Breast epithelium (tissue), 4 donors: ENCODE data around the gene ATRNL1. TPM values are rescaled to one million over a fixed set of nuclear protein-coding genes. Genes with fewer than 3 reads are reported as not detected.
"Not testable (repeated sequence)": the region's sequence is repeated elsewhere in the genome, so short reads cannot be mapped to it uniquely, and the experiment has no call there.

Source experiments
- DNase-seq, 2 donors: peaks; one replicate each; pipeline ENCODE4 v3.0.0-alpha.2; 2019; ENCODE audit warnings: low spot score in 2 of 2
- H3K27ac ChIP-seq, 2 donors: fragments of 200-600 bp; sonication (generic) in 1 of 2; one replicate each; pipeline ENCODE4 v1.5.1; 2016 to 2019; ENCODE audit warnings: mild to moderate bottlenecking in 1 of 2
- H3K27me3 ChIP-seq, 2 donors: fragments of 200-600 bp; sonication (generic) in 1 of 2; one replicate each; pipeline versions ENCODE4 v1.5.1 to v1.6.0; 2017 to 2019; ENCODE audit warnings: control low read depth in 1 of 2, mild to moderate bottlenecking in 1 of 2
- H3K36me3 ChIP-seq: fragments of 200-600 bp; one replicate; pipeline ENCODE4 v1.5.1; 2019
- H3K4me1 ChIP-seq, 2 donors: fragments of 200-600 bp; sonication (generic); one replicate each; pipeline ENCODE4 v1.5.1; 2016 to 2019; ENCODE audit warnings: control low read depth in 1 of 2
- H3K4me3 ChIP-seq, 3 donors: fragments of 200-600 bp; sonication (generic); 1 replicate in 2 of 3; 2 replicates in 1 of 3; pipeline ENCODE4 v1.5.1; 2016 to 2019; ENCODE audit warnings: mild to moderate bottlenecking in 3 of 3, moderate library complexity in 2 of 3
- H3K9me3 ChIP-seq, 2 donors: fragments of 200-600 bp; sonication (generic) in 1 of 2; one replicate each; pipeline ENCODE4 v1.5.1; 2016 to 2019; ENCODE audit warnings: control low read depth in 1 of 2
- POLR2A ChIP-seq: fragments of 450-650 bp; IDR thresholded peaks from one replicate; pipeline ENCODE4 v1.6.1; 2016; ENCODE audit warnings: antibody characterized with exemption, mild to moderate bottlenecking, moderate library complexity
- POLR2AphosphoS5 ChIP-seq, 3 donors: sonication (generic); formaldehyde crosslinking; IDR thresholded peaks; one replicate each; pipeline ENCODE4 v1.6.1; 2017; ENCODE audit warnings: antibody characterized with exemption in 3 of 3
- intact Hi-C: fragments of 100-400 bp; cut with DNase I; formaldehyde crosslinking; loops from one replicate; pipeline ENCODE4 v1.15.1; 2023; ENCODE audit warnings: low total_unique reads
- total RNA-seq, 3 donors: library from RNA; depleted of rRNA; stranded (reverse); fragments of >200 nt; gene quantifications; one replicate each; pipeline ENCODE4 v1.1.0, GENCODE V29; 2016
- TF ChIP-seq, protein P1 (sequence below), 3 donors: fragments of 450-650 bp; IDR thresholded peaks; one replicate each; pipeline ENCODE4 v1.5.1; 2016 to 2017; ENCODE audit warnings: antibody characterized with exemption in 3 of 3, mild to moderate bottlenecking in 3 of 3, moderate library complexity in 3 of 3

The ATRNL1 gene
- total RNA-seq, 3 donors from 2014 or later: 0.16 to 11.4 (median 2.9) TPM

DNA sequence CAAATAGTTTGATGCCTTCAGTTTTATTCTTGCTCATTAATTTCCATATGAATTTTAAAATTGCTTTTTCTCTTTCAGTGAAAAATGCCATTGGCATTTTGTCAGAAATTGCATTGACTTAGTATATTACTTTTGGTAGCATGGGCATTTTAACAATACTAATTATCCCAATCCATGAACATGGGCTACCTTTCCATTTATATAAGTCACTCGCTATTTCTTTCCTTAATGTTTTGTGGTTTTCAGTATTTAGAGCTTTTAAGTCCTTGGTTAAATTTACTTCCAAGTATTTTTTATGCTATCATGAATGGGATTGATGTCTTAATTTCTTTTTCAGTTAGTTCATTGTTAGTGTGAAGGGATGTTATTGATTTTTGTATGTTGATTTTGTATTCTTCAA is 297.4 kb downstream of the ATRNL1 start:
- H3K4me1 ChIP-seq: no peaks in the 10 kb centered on the region
- H3K27ac ChIP-seq: no peak overlapping the region
- H3K9me3 ChIP-seq: no peaks in the 10 kb centered on the region
- H3K4me3 ChIP-seq: no peak overlapping the region
- TF ChIP-seq, protein P1, sequence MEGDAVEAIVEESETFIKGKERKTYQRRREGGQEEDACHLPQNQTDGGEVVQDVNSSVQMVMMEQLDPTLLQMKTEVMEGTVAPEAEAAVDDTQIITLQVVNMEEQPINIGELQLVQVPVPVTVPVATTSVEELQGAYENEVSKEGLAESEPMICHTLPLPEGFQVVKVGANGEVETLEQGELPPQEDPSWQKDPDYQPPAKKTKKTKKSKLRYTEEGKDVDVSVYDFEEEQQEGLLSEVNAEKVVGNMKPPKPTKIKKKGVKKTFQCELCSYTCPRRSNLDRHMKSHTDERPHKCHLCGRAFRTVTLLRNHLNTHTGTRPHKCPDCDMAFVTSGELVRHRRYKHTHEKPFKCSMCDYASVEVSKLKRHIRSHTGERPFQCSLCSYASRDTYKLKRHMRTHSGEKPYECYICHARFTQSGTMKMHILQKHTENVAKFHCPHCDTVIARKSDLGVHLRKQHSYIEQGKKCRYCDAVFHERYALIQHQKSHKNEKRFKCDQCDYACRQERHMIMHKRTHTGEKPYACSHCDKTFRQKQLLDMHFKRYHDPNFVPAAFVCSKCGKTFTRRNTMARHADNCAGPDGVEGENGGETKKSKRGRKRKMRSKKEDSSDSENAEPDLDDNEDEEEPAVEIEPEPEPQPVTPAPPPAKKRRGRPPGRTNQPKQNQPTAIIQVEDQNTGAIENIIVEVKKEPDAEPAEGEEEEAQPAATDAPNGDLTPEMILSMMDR (IDR thresholded peaks at IDR 0.05): no peak
- TF ChIP-seq POLR2AphosphoS5 (IDR thresholded peaks at IDR 0.05): no peak
- intact Hi-C loops: no loop called here
- no peaks in the 10 kb centered on the region for H3K27me3 ChIP-seq
- no peak for DNase-seq
- H3K36me3 ChIP-seq: no peaks in the 10 kb centered on the region

DNA sequence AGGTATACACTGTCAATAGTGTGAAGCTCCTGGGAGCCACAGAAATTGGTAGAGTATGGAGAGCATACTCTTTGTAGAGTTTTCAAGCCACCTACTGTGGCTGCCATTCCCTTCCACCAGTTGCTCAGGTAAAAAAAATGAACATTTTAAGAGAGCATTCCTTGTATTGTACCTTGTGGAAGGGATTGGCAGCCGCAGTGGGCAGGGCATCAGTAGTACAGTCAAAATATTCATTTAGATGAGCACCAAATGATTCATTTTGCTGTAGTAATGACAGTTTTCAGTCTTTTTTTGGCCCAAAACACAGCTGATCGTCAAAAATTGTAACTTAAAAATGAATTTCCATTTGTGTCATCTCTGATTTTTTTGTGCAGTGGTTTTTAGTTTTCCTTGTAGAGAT is 304.9 kb downstream of the ATRNL1 start:
- intact Hi-C loops: no loop called here
- TF ChIP-seq, protein P1 (IDR thresholded peaks at IDR 0.05): no peak
- no peak for TF ChIP-seq POLR2AphosphoS5 (IDR thresholded peaks at IDR 0.05)
- no peak for TF ChIP-seq POLR2A
- H3K27me3 ChIP-seq: no peaks in the 10 kb centered on the region
- H3K27ac ChIP-seq: no peak overlapping the region
- H3K4me1 ChIP-seq: no peaks in the 10 kb centered on the region
- H3K4me3 ChIP-seq: no peak overlapping the region
- H3K9me3 ChIP-seq: no peaks in the 10 kb centered on the region
- DNase-seq: no peak
- no peaks in the 10 kb centered on the region for H3K36me3 ChIP-seq

DNA sequence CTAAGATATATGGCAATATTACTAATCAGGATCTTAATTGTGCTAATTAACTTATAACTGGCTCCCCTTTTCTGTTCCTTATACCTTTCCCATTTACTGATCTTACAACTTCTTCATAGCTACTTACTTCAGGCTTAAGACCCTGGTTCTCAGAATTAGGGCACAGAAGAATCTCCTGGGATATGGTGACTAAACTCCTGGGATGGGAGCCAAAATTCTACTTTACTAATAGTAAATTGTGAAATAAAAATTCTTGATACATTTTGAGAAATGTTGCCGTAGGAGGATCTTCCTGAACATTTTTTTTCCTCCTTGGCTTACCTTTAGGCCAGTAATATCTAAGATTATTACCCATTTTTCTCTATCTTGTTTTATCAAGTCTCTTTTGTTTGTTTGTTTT is 309.5 kb downstream of the ATRNL1 start:
- DNase-seq: no peak
- no peaks in the 10 kb centered on the region for H3K9me3 ChIP-seq
- H3K4me3 ChIP-seq: no peak overlapping the region
- H3K27me3 ChIP-seq: no peaks in the 10 kb centered on the region
- H3K4me1 ChIP-seq: no peaks in the 10 kb centered on the region
- H3K27ac ChIP-seq: no peak overlapping the region
- TF ChIP-seq, protein P1 (IDR thresholded peaks at IDR 0.05): no peak
- TF ChIP-seq POLR2AphosphoS5 (IDR thresholded peaks at IDR 0.05) (no peak), POLR2A (no peak)
- no peaks in the 10 kb centered on the region for H3K36me3 ChIP-seq
- intact Hi-C loops: no loop called here

DNA sequence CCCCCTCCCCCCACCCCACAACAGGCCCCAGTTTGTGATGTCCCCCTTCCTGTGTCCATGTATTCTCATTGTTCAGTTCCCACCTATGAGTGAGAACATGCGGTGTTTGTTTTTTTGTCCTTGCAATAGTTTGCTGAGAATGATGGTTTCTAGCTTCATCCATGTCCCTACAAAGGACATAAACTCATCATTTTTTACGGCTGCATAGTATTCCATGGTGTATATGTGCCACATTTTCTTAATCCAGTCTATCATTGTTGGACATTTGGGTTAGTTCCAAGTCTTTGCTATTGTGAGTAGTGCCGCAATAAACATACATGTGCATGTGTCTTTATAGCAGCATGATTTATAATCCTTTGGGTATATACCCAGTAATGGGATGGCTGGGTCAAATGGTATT is 312.7 kb downstream of the ATRNL1 start:
- DNase-seq, H3K27me3 ChIP-seq, H3K4me3 ChIP-seq, H3K27ac ChIP-seq, H3K36me3 ChIP-seq, intact Hi-C loops, H3K9me3 ChIP-seq, H3K4me1 ChIP-seq: not testable (repeated sequence)

DNA sequence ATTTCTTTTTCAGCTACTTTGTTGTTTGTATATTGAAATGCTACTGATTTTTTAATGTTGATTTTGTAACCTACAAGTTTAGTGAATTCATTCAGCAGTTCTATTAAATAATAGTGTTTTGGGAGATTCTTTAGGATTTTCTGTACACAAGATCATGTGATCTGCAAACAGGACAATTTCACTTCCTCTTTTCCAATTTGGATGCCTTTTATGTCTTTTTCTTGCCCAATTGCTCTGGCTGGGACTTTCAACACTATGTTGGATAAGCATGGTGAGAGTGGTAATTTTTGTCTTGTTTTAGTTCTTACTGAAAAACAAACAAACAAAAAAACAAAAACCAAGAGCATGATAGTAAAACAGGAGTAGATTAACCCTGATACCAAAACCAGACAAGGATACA is 316.2 kb downstream of the ATRNL1 start:
- Histone ChIP-seq H3K36me3 (no peaks in the 10 kb centered on the region), H3K4me1 (no peaks in the 10 kb centered on the region), H3K4me3 (no peak overlapping the region), H3K9me3 (peaks cover 0 to 6% of the 10 kb centered on the region in 2 donors), H3K27me3 (no peaks in the 10 kb centered on the region), H3K27ac (no peak overlapping the region)
- intact Hi-C loops: no loop called here
- TF ChIP-seq, protein P1 (IDR thresholded peaks at IDR 0.05): no peak
- TF ChIP-seq POLR2AphosphoS5 (IDR thresholded peaks at IDR 0.05) (no peak), POLR2A (no peak)
- DNase-seq: no peak

DNA sequence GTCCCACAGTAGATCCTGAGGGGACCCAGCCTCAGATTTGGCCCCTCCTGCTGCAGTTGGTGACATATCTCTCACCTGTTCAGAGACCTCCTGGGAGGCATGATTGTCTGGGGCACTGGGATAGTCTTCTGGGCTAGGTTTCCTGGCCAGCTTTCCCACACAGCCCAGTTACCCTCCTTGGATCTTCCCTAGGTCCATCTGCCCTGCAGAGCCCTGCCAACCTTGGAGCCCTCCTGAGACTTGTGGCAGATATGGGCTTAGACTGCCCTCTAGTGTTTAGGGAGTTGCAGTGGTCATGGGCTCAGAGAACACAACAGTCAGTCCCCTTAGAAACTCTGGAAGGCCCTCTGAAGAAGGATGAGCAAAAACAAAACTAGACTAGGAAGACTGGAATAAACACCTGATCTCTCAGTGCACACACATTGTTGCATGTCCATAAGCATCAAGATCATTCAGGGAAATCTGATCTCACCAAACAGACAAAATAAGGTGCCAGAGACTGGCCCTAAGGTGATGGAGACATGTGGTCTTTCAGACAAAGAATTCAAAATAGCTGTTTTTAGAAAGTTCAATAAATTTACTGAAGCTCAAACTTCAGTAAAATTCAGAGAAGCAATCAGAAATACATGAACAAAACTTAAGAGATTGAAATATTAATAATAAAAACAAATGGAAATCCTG is 324.6 kb downstream of the ATRNL1 start:
- TF ChIP-seq POLR2AphosphoS5 (IDR thresholded peaks at IDR 0.05) (no peak), POLR2A (no peak)
- TF ChIP-seq, protein P1 (IDR thresholded peaks at IDR 0.05): no peak
- intact Hi-C loops: no loop called here
- H3K4me3 ChIP-seq: no peak overlapping the region
- no peak for DNase-seq
- H3K27ac ChIP-seq: no peak overlapping the region
- H3K36me3 ChIP-seq: no peaks in the 10 kb centered on the region
- H3K9me3 ChIP-seq: peaks cover 0 to 4% of the 10 kb centered on the region in 2 donors
- H3K27me3 ChIP-seq: no peaks in the 10 kb centered on the region
- no peaks in the 10 kb centered on the region for H3K4me1 ChIP-seq
